Fibroblast of lung (primary cell): ENCODE data around the gene RIMS1.

Experiments used
- CTCF ChIP-seq, 2 donors: IDR thresholded peaks in 1 of 2; conservative IDR thresholded peaks in 1 of 2; 1 replicate in 1 of 2; 2 replicates in 1 of 2; pipeline ENCODE4 v1.5.1; 2011 to 2012; ENCODE audit warnings: low read length in 2 of 2, control low read depth in 1 of 2, inconsistent platforms in 1 of 2, low read depth in 1 of 2, mild to moderate bottlenecking in 1 of 2
- EZH2 ChIP-seq: IDR thresholded peaks from 2 replicates; pipeline ENCODE4 v1.5.1; 2012; ENCODE audit warnings: low read length, control low read depth, mild to moderate bottlenecking; ENCODE audit errors: missing control alignments

- TF ChIP-seq CTCF (conservative IDR thresholded peaks at IDR 0.05 in 1 of 2, IDR thresholded peaks at IDR 0.05 in 1 of 2; ENCODE audit: low read depth in 1 of 2, low read length in 2 of 2) (no peak), EZH2 (no peak)
These were observed 7.3 kb upstream of the RIMS1 start for GRCh38 chr6:71879016-71879415.
